Esophagus muscularis mucosa (tissue), 4 donors: ENCODE results near the gene PACSIN1.

Source experiments
- CTCF ChIP-seq, 3 experiments: fragments of 200-600 bp in 2 of 3; fragments of 450-650 bp in 1 of 3; sonication (generic) in 2 of 3; IDR thresholded peaks; one replicate each; pipeline ENCODE4 v1.5.1; 2017 to 2019; ENCODE audit warnings: antibody characterized with exemption in 3 of 3, mild to moderate bottlenecking in 2 of 3, moderate library complexity in 1 of 3
- EP300 ChIP-seq: sonication (generic); formaldehyde crosslinking; IDR thresholded peaks from one replicate; pipeline ENCODE4 v1.6.1; 2017; ENCODE audit warnings: antibody characterized with exemption
- POLR2A ChIP-seq: fragments of 450-650 bp; IDR thresholded peaks from one replicate; pipeline ENCODE4 v1.6.1; 2017; ENCODE audit warnings: antibody characterized with exemption, moderate library complexity, mild to moderate bottlenecking, low read depth

- no peak for TF ChIP-seq CTCF (IDR thresholded peaks at IDR 0.05)
- TF ChIP-seq EP300 = no peak
- TF ChIP-seq POLR2A = no peak
Observed at GRCh38 chr6:34537922-34538550, 72.2 kb downstream of the PACSIN1 start.
